Measurements from ENCODE around the gene RLBP1.

The RLBP1 gene

GRCh38 chr15:89206908-89207331 lies 14.5 kb downstream of the RLBP1 start:
- DNase-seq (ENCODE audit: low read depth in 2 of 2) = peak; percentile 47 to 73

DNA sequence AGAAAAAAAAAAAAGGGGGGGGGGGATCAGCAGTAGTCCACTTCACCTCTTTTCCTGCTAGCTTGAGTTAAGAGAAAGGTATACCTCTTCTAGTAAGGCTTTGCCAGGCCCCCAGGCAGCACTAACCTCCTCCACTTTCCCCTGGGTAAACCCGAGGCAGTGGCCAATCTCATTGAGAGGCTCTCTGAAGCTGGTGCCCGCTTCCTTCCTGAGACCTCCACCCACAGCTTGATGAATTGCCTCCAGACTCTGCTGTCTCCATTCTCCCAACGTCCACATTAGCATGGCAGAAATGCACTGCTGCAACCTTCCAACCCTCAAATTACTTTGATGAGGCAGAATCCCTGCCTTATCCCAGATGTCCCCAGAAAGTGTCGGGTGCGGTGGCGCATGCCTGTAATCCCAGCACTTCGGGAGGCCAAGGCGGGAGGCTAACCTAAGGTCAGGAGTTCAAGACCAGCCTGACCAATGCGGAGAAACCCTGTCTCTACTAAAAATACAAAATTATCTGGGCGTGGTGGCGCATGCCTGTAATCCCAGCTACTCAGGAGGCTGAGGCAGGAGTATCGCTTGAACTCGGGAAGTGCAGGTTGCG lies 15.3 kb downstream of the RLBP1 start:
- DNase-seq (ENCODE audit: low read depth in 2 of 2) = no peak

- peak in 1 of 2 experiments; percentile 19 for DNase-seq (ENCODE audit: low read depth in 2 of 2)
Observed at GRCh38 chr15:89203705-89204273, 17.6 kb downstream of the RLBP1 start.

DNA sequence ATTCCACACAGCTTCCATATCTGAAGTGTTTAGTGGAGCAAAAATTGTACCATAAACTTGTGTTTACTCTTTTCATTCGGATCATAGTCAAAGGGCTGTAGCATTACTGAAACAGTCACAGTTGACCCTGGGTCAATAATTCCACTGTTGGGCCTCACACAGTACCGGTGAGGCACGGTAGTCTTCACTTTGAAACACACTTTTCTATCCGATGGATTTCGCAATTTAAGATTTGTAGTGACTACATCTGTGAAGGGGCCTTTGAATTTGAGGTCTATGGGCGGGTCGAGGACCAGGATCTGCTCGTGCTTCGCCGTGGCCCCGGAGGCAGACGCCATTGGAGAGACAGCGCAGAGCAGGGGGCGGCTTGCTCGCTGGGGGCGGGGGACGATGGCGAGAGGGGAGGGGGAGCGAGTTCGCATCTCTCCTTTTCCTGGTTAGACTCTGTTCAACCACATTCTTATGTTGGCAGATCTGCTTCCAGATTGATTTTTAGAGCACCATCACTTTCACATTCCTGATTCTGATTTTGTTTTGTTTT lies 19.8 kb downstream of the RLBP1 start:
- DNase-seq (ENCODE audit: low read depth in 2 of 2) = no peak

DNA sequence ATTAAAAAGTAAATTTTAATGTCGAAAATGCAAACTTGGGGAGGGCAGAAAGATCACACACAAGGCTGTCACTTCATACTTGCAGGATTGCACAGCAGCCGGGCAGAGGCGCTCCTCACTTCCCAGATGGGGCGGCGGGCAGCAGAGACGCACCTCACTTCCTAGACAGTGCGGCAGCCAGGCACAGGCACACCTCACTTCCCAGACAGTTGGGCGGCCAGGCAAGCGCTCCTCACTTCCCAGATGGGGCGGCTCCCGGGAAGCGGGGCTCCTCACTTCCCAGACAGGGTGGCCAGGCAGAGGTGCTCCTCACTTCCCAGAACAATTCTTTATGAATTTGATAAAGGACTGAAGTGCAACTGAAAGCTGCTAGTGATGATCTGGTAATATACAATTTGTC lies 21.2 kb downstream of the RLBP1 start:
- no peak for DNase-seq (ENCODE audit: low read depth in 2 of 2)

GRCh38 chr15:89199746-89200145 lies 21.6 kb downstream of the RLBP1 start:
- DNase-seq (ENCODE audit: low read depth in 2 of 2) = no peak

- no peak for DNase-seq (ENCODE audit: low read depth in 2 of 2)
Observed at GRCh38 chr15:89198934-89199333, 22.4 kb downstream of the RLBP1 start.

- no peak for DNase-seq (ENCODE audit: low read depth in 2 of 2)
Observed at GRCh38 chr15:89198196-89198595, 23.2 kb downstream of the RLBP1 start.

DNA sequence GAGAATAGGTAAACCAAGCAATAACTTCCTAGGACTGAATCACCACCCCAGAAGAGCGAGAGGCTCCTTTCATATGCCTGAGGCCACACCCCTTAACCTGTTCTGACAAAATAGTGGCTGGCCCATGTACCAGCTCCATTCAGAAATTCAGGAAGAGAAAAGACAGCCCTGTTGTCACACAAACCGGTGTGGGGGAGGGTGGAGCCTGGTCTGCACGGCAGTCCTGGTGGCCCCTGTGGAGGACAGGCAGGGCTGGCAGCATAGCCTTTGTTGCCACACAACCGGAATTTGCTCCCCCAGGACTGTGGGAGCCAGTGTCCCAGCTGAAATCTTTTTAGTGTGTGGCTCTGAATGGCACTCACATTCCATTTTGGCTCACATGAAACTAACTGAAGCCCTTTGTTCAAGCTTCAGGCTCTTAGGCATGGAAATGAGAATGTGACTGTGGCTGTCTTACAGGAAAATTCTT lies 23.8 kb downstream of the RLBP1 start:
- DNase-seq (ENCODE audit: low read depth in 2 of 2) = no peak

- peak in 1 of 2 experiments; percentile 33 for DNase-seq (ENCODE audit: low read depth in 2 of 2)
Observed at GRCh38 chr15:89196994-89197393, 24.4 kb downstream of the RLBP1 start.

GRCh38 chr15:89196241-89196640 lies 25.1 kb downstream of the RLBP1 start:
- DNase-seq (ENCODE audit: low read depth in 2 of 2) = no peak

GRCh38 chr15:89195836-89196235 lies 25.5 kb downstream of the RLBP1 start:
- DNase-seq (ENCODE audit: low read depth in 2 of 2) = no peak

- no peak for DNase-seq (ENCODE audit: low read depth in 2 of 2)
Observed at GRCh38 chr15:89194608-89195007, 26.8 kb downstream of the RLBP1 start.

- no peak for DNase-seq (ENCODE audit: low read depth in 2 of 2)
Observed at GRCh38 chr15:89192766-89193165, 28.6 kb downstream of the RLBP1 start.

GRCh38 chr15:89192136-89192535 lies 29.2 kb downstream of the RLBP1 start:
- no peak for DNase-seq (ENCODE audit: low read depth in 2 of 2)

GRCh38 chr15:89187986-89188514 lies 33.3 kb downstream of the RLBP1 start:
- no peak for DNase-seq (ENCODE audit: low read depth in 2 of 2)

- no peak for DNase-seq (ENCODE audit: low read depth in 2 of 2)
Observed at GRCh38 chr15:89187301-89187985, 33.9 kb downstream of the RLBP1 start.

- DNase-seq (ENCODE audit: low read depth in 2 of 2) = no peak
Observed at GRCh38 chr15:89186803-89187202, 34.6 kb downstream of the RLBP1 start.

DNA sequence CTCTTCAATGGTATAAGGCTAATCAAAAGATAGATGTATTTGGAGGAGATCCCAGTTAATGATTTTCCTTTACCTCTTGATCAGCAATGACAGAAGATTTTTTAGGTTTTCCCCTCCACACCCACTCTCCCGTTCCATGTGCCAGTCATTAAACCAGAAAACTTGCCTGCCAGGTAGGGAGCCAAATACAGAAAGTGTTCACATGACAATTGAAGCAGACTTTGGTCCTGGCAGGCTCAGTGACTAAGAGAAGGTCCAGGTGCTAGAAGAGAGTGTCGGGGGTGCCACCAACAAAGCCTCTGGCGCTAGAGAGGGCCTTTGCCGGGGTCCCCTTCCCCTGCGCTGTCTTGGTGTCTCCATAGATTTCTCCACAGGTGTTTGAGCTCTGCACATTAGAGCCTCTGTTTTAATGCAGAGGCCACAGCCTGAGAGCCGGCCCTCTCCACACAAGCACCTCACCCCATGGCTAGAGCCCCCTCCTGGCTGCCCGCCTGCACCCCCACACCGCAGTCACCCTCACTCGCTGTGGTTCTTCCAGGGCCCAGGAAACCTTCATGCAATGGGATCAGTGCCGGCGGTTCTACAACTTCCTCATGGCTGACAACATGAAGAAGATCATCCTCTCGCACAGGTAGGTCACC lies 36.4 kb downstream of the RLBP1 start:
- DNase-seq (ENCODE audit: low read depth in 2 of 2) = no peak

DNA sequence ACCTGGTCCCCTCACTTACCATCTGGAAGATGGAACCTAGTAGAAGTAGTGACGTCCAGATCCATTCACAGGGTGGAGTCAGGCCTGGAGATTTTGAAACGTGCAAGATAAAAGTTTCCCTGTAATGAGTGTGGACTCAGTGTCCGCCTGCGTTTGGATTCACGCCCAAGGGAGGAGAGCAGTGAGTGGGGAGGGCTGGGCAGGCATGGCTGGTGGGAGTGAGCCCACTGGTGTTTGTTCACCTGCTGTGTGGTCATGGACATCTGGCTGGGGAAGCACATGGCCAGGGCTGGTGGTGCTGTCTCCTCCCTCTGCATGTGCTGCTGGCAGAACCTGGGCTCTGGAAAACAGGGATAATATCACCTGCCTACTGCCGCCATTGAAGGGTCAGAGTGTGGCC lies 37.0 kb downstream of the RLBP1 start:
- no peak for DNase-seq (ENCODE audit: low read depth in 2 of 2)

DNA sequence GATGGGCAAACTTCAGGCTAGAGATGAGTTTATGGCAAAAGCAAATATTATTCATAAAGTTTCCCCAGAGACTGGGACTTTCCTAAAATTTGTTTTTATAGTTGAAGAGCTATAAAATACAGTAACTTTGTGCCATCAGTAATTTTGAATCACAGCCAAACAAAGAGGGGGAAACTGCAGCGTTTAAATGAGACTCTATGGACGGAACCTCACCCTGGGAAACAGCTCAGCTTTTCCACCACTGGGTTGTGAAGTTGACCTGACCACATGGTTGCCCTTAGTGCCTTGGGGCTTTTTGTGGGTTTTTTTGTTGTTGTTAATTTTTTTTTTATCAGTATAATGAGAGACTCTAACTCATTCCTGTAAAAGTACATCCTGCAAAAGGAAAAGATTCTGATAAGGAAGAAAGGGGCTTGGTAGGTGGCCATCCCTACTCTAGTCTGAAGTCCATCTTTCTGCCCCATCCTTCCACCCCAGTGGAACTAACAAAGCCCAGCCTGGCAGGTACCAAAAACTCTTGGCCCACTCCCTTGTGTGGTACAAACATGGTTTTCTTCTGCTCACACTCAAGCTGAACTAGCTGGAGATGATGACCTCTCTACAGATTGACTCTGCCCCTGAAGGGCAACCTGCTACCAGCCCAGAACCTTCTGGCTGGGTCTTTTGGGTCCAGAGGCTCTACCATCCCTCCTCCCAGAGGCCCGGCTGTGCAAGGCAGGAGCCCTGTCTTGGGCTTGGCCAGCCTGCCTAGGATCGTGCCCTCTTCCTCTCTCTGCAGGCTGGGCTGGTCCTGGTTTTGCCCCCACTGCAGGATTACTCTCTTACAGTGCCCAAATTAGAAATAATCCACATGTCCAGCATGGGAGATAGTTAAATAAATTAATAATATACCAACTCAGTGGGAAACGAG lies 41.2 kb downstream of the RLBP1 start:
- DNase-seq (ENCODE audit: low read depth in 2 of 2) = peak in 1 of 2 experiments; percentile 65

Data from stimulated activated CD4-positive, alpha-beta T cell treated with anti-CD3 and anti-CD28 coated beads, Interleukin-12 subunit alpha, Interleukin-12 subunit beta, amount 100 ng/mL, for 24 hours (primary cell).